Measurements from ENCODE around the gene DNMBP. TPM values are rescaled to one million over a fixed set of nuclear protein-coding genes. Genes with fewer than 3 reads are reported as not detected.

DNMBP gene
- total and polyA plus RNA-seq, 2 of the 8 experiments (the other 6 are each of a cell fraction or from before 2014, with no cell fraction given) = 19.1 to 26.4 TPM

- TF ChIP-seq ATF2 (IDR thresholded peaks at IDR 0.05; ENCODE audit: low read length) (no peak), MAX (IDR thresholded peaks at IDR 0.05) (0 out of 2 replicates have a peak, but pooled peaks have one; percentile 22), JUN (IDR thresholded peaks at IDR 0.05; ENCODE audit: low read depth, low read length) (no peak), JUND (IDR thresholded peaks at IDR 0.05; ENCODE audit: low read length) (no peak), NRF1 (IDR thresholded peaks at IDR 0.05; ENCODE audit: low read depth, low read length) (no peak)
These were observed 78.8 kb downstream of the DNMBP start (continued) for GRCh38 chr10:99930731-99931550.

All from H1 (cell line).